ENCODE results near the gene ZSWIM3. TPM values are rescaled to one million over a fixed set of nuclear protein-coding genes. Genes with fewer than 3 reads are reported as not detected.

ZSWIM3 gene
- total and polyA plus RNA-seq, 2 of the 13 experiments (the other 11 are each of a cell fraction or from before 2014, with no cell fraction given) = 5.2 to 5.8 TPM

GRCh38 chr20:45843506-45843905 lies 13.9 kb upstream of the ZSWIM3 start (continued):
- TF ChIP-seq TRIM24 (CRISPR knock-in tag; IDR thresholded peaks at IDR 0.05) (no peak), ZNF615 (CRISPR knock-in tag; IDR thresholded peaks at IDR 0.05; ENCODE audit: borderline replicate concordance) (no peak), ZNF850 (CRISPR knock-in tag; conservative IDR thresholded peaks at IDR 0.05) (no peak), ZSCAN22 (CRISPR knock-in tag; IDR thresholded peaks at IDR 0.05) (no peak), MNT (IDR thresholded peaks at IDR 0.05) (no peak), AGO2 (optimal IDR thresholded peaks at IDR 0.05; ENCODE audit: low read depth, low read length) (peak; percentile 91)

DNA sequence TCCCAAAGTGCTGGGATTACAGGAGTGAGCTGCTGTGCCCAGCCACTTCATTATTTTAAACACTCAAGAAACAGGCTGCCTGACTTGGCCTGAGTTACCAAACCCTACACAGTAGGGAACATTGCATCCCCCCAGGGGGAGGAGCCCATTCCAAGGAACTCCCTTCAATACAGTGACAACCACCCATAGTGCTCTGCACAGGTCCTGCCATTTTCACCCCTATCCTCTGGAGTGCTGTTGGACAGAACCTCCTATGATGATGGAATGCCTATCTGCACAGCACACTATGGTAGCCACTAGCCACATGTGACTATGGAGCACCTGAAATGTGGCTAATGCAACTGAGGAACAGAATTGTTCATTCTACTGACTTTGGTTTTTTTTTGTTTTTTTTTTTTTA lies 12.0 kb upstream of the ZSWIM3 start:
- ATAC-seq = no peak; the same call in 2 of the 3 replicates
- no peak overlapping the region for H3K4me3 ChIP-seq (replicated peaks in 1 of 3; ENCODE audit: insufficient read depth in 1 of 3, low read depth in 2 of 3, low read length in 3 of 3)
- ChIA-PET CTCF (ENCODE audit: low intra/inter-chr PET ratio, low total read pairs) (no interaction called here), POLR2A (interaction anchor here (1.6 kb wide), 1 partner anchor 12 kb away, joined by 5 read pairs; the partner anchor contains the start of gene SNX21)
- no peaks in the 10 kb centered on the region for H3K79me2 ChIP-seq (ENCODE audit: insufficient read depth, low read length)
- no peaks in the 10 kb centered on the region for H3K9me3 ChIP-seq (ENCODE audit: low read length)
- DNase-seq (ENCODE audit: low spot score) = no peak
- in situ Hi-C loops (cut with HindIII; ENCODE audit: extremely low pct_ligation_motif_present, low pct_unique_long_range_greater_than_20kb) = no loop called here
- FAIRE-seq = peak; percentile 42
- no peaks in the 10 kb centered on the region for H3K27me3 ChIP-seq (ENCODE audit: control insufficient read depth in 1 of 2, insufficient read depth in 2 of 2, low read length in 2 of 2)
- H2AFZ ChIP-seq (ENCODE audit: low read length) = no peak overlapping the region
- no peak overlapping the region for H3K9ac ChIP-seq (ENCODE audit: insufficient read depth, low read depth, low read length)
- no peaks in the 10 kb centered on the region for H4K20me1 ChIP-seq (ENCODE audit: insufficient read depth, low read length)
- peaks cover 23 to 44% of the 10 kb centered on the region in 2 experiments for H3K36me3 ChIP-seq (replicated peaks in 1 of 2; ENCODE audit: control insufficient read depth in 1 of 2, insufficient read depth in 2 of 2, low read length in 2 of 2)
- no TSS peak for BruUV-seq (replicated peaks)
- TF ChIP-seq SP2 (CRISPR knock-in tag; IDR thresholded peaks at IDR 0.05) (no peak), TEAD3 (CRISPR knock-in tag; optimal IDR thresholded peaks at IDR 0.05; ENCODE audit: borderline replicate concordance) (peak; percentile 30)
- H3K4me1 ChIP-seq (ENCODE audit: insufficient read depth, low read length) = peaks cover 4% of the 10 kb centered on the region; the same call in 1 of the 2 replicates
- intact Hi-C loops (cut with micrococcal nuclease; ENCODE audit: unreplicated experiment) = no loop called here
- H3K4me2 ChIP-seq (ENCODE audit: low read depth, low read length) = no peak overlapping the region
- H3K27ac ChIP-seq (ENCODE audit: extremely low read length, insufficient read depth, low read length) = no peak overlapping the region

All from HepG2 (cell line).